ENCODE data around the gene EDN2.

Gene EDN2

GRCh38 chr1:41507110-41507720, 22.7 kb upstream of the EDN2 start:
- no peaks in the 10 kb centered on the region for H3K27me3 ChIP-seq (ENCODE audit: insufficient read depth, low read length, poor library complexity, severe bottlenecking)
- H3K4me3 ChIP-seq (ENCODE audit: low read length, poor library complexity, severe bottlenecking) = no peak overlapping the region
- H3K79me2 ChIP-seq (ENCODE audit: insufficient read depth, low read length) = no peaks in the 10 kb centered on the region
- H3K4me1 ChIP-seq (ENCODE audit: insufficient read depth, low read length, poor library complexity, severe bottlenecking) = no peaks in the 10 kb centered on the region
- no peak overlapping the region for H2AFZ ChIP-seq (ENCODE audit: low read length)
- H3F3A ChIP-seq (ENCODE audit: low read depth) = no peaks in the 10 kb centered on the region
- no peak overlapping the region for H3K4me2 ChIP-seq (ENCODE audit: low read depth, low read length, poor library complexity, severe bottlenecking)
- H3K9me2 ChIP-seq (replicated peaks; ENCODE audit: low read depth, low read length) = no peaks in the 10 kb centered on the region
- H3K9ac ChIP-seq (ENCODE audit: low read depth, low read length, poor library complexity, severe bottlenecking) = no peak overlapping the region
- H3K9me3 ChIP-seq (ENCODE audit: insufficient read depth, low read depth, low read length) = no peaks in the 10 kb centered on the region
- no peaks in the 10 kb centered on the region for H3K36me3 ChIP-seq (ENCODE audit: insufficient read depth, low read length)
- TF ChIP-seq EZH2phosphoT487 (IDR thresholded peaks at IDR 0.05; ENCODE audit: borderline replicate concordance) (no peak), CTCF (conservative IDR thresholded peaks at IDR 0.05; ENCODE audit: low read length) (no peak)
- H4K20me1 ChIP-seq (ENCODE audit: insufficient read depth, low read length, poor library complexity, severe bottlenecking) = no peaks in the 10 kb centered on the region

GRCh38 chr1:41504114-41505035, 19.9 kb upstream of the EDN2 start:
- Histone ChIP-seq H3K4me1 (ENCODE audit: insufficient read depth, low read length, poor library complexity, severe bottlenecking) (no peaks in the 10 kb centered on the region), H3K9me3 (ENCODE audit: insufficient read depth, low read depth, low read length) (no peaks in the 10 kb centered on the region), H3K4me2 (ENCODE audit: low read depth, low read length, poor library complexity, severe bottlenecking) (no peak overlapping the region), H3K9me2 (replicated peaks; ENCODE audit: low read depth, low read length) (no peaks in the 10 kb centered on the region), H3K9ac (ENCODE audit: low read depth, low read length, poor library complexity, severe bottlenecking) (no peak overlapping the region), H3F3A (ENCODE audit: low read depth) (no peaks in the 10 kb centered on the region), H3K27me3 (ENCODE audit: insufficient read depth, low read length, poor library complexity, severe bottlenecking) (no peaks in the 10 kb centered on the region), H3K36me3 (ENCODE audit: insufficient read depth, low read length) (no peaks in the 10 kb centered on the region), H2AFZ (ENCODE audit: low read length) (no peak overlapping the region), H3K4me3 (ENCODE audit: low read length, poor library complexity, severe bottlenecking) (no peak overlapping the region), H4K20me1 (ENCODE audit: insufficient read depth, low read length, poor library complexity, severe bottlenecking) (no peaks in the 10 kb centered on the region), H3K79me2 (ENCODE audit: insufficient read depth, low read length) (no peaks in the 10 kb centered on the region)
- no peak for TF ChIP-seq CTCF (conservative IDR thresholded peaks at IDR 0.05; ENCODE audit: low read length)
- no peak for TF ChIP-seq EZH2phosphoT487 (IDR thresholded peaks at IDR 0.05; ENCODE audit: borderline replicate concordance)

GRCh38 chr1:41503538-41504113, 19.1 kb upstream of the EDN2 start:
- Histone ChIP-seq H3K4me2 (ENCODE audit: low read depth, low read length, poor library complexity, severe bottlenecking) (no peak overlapping the region), H3K9ac (ENCODE audit: low read depth, low read length, poor library complexity, severe bottlenecking) (no peak overlapping the region), H3F3A (ENCODE audit: low read depth) (no peaks in the 10 kb centered on the region), H4K20me1 (ENCODE audit: insufficient read depth, low read length, poor library complexity, severe bottlenecking) (no peaks in the 10 kb centered on the region), H3K9me2 (replicated peaks; ENCODE audit: low read depth, low read length) (no peaks in the 10 kb centered on the region), H3K4me1 (ENCODE audit: insufficient read depth, low read length, poor library complexity, severe bottlenecking) (no peaks in the 10 kb centered on the region), H3K36me3 (ENCODE audit: insufficient read depth, low read length) (no peaks in the 10 kb centered on the region), H3K9me3 (ENCODE audit: insufficient read depth, low read depth, low read length) (no peaks in the 10 kb centered on the region), H2AFZ (ENCODE audit: low read length) (no peak overlapping the region), H3K79me2 (ENCODE audit: insufficient read depth, low read length) (no peaks in the 10 kb centered on the region), H3K4me3 (ENCODE audit: low read length, poor library complexity, severe bottlenecking) (no peak overlapping the region), H3K27me3 (ENCODE audit: insufficient read depth, low read length, poor library complexity, severe bottlenecking) (no peaks in the 10 kb centered on the region)
- TF ChIP-seq CTCF (conservative IDR thresholded peaks at IDR 0.05; ENCODE audit: low read length) = no peak; the same call in 1 of the 2 replicates
